GM10847 (cell line): ENCODE results near the gene ACOX1.

Source experiments
- POLR2A ChIP-seq: IDR thresholded peaks from 2 replicates; pipeline ENCODE4 v1.6.1; 2011; ENCODE audit not compliant: insufficient read length; ENCODE audit errors: extremely low read depth

The ACOX1 gene

DNA sequence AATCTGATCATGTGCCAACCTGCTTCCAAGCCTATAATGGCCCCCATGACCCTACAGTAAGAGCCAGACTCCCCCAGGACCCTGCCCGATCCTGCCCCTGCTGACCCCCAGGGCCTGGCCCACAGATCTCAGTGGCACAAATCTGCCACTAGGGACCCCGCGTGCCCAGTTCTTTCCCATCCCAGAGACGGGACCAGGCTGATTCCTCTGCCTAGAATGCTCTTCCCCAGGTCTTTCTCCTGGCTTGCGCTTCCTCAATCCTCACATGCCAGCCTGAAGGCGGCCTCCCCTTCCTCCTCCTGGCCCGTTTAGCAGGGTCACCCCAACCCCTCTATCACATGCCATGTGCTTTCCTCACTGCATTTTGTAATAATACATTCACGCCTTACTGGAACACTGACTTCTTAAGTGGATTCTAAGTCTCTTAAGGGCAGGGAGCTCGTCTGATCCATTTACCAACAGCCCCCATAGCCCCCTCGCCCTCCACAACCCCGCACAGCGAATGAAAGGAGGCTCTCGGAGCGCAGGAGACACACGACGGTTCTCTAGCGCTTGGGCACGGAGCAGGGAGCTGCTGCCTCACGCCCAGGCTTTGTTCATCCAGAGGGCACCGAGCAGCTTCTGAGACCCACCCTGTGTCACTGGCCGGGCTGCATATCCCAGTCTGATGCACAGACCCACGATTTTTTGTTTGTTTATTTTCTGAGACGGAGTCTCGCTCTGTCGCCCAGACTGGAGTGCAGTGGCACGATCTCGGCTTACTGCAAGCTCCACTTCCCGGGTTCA, 83.4 kb downstream of the ACOX1 start:
- TF ChIP-seq POLR2A, result no peak

DNA sequence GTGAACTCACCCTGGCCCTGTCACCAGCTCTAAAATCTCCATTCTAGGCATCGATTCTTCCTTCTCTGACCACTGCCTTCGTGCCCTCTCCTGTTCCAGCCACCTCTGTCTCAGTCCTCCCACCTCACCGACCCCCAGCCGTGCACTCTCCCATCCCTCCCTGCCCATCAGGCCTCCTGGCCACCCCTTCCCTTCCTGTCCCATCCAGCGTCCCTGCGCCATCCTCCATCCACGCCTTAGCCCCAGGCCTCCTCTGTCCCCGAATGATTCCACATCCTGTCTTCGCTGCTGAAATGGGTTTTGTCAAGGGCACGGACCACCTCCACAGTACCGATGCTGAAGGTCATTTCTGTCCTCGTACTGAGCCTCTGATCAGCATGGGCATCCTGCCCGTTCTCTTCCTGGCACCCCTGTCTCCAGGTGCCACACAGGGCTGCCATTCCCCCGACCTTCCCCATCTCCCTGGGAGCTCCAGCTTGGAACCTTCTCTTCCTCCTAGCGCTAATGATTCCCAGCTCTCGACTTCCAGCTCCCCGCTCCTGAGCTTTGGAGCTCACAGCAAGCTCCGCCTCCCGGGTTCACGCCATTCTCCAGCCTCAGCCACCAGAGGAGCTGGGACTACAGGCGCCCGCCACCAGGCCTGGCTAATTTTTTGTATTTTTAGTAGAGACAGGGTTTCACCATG, 84.8 kb downstream of the ACOX1 start:
- TF ChIP-seq POLR2A, result no peak

GRCh38 chr17:75893305-75894048, 85.5 kb downstream of the ACOX1 start:
- TF ChIP-seq POLR2A, result no peak

- TF ChIP-seq POLR2A, result no peak
Observed at GRCh38 chr17:75892556-75893224, 86.3 kb downstream of the ACOX1 start.

GRCh38 chr17:75891605-75892555, 87.1 kb downstream of the ACOX1 start:
- TF ChIP-seq POLR2A, result no peak
